Muscle of leg (tissue), 11 donors: ENCODE measurements around the gene MSMP. TPM values are rescaled to one million over a fixed set of nuclear protein-coding genes. Genes with fewer than 3 reads are reported as not detected.
A peak's percentile ranks its signal among the peaks of the same experiment; 100 is the strongest.

Experiments used
- DNase-seq: peaks from one replicate; pipeline ENCODE4 v3.0.0; 2013
- H3K27ac ChIP-seq: one replicate; pipeline ENCODE4 v1.5.1; 2013; ENCODE audit warnings: mild to moderate bottlenecking, low read length, control low read depth
- H3K27me3 ChIP-seq: one replicate; pipeline ENCODE4 v1.6.1; 2013; ENCODE audit warnings: low read length; ENCODE audit not compliant: control insufficient read depth, insufficient read depth
- H3K36me3 ChIP-seq: one replicate; pipeline ENCODE4 v1.6.1; 2013; ENCODE audit warnings: low read length; ENCODE audit not compliant: control insufficient read depth, insufficient read depth
- H3K4me1 ChIP-seq: one replicate; pipeline ENCODE4 v1.6.1; 2013; ENCODE audit warnings: low read length; ENCODE audit not compliant: control insufficient read depth, insufficient read depth
- H3K4me3 ChIP-seq: one replicate; pipeline ENCODE4 v1.5.1; 2013; ENCODE audit warnings: low read length, control low read depth
- H3K9me3 ChIP-seq: replicated peaks from 2 replicates; pipeline ENCODE4 v1.6.1; 2013; ENCODE audit warnings: low read depth, low read length; ENCODE audit not compliant: control insufficient read depth
- WGBS: methylation state at CpG from one replicate; pipeline ENCODE4 v1.1.5; 2013; ENCODE audit warnings: missing lambda C conversion rate; ENCODE audit not compliant: insufficient coverage; 5-methylcytosine and 5-hydroxymethylcytosine counted together
- polyA plus RNA-seq, 8 donors: library from polyadenylated mRNA; unstranded; fragments of 120-200 nt; gene quantifications; one replicate each; pipeline versions ENCODE4 v1.2.1 to v1.2.3, GENCODE V29; 2013; ENCODE audit warnings: inconsistent platforms in 1 of 8, low replicate concordance in 1 of 8; ENCODE audit not compliant: insufficient read length in 8 of 8, insufficient read depth in 1 of 8
- total RNA-seq: library from RNA; stranded (reverse); fragments of 120-200 nt; gene quantifications from one replicate; pipeline ENCODE4 v1.2.4, GENCODE V29; 2013

The MSMP gene
- total and polyA plus RNA-seq, 9 donors = 0.18 to 0.50 (median 0.42) TPM; not detected in 6

DNA sequence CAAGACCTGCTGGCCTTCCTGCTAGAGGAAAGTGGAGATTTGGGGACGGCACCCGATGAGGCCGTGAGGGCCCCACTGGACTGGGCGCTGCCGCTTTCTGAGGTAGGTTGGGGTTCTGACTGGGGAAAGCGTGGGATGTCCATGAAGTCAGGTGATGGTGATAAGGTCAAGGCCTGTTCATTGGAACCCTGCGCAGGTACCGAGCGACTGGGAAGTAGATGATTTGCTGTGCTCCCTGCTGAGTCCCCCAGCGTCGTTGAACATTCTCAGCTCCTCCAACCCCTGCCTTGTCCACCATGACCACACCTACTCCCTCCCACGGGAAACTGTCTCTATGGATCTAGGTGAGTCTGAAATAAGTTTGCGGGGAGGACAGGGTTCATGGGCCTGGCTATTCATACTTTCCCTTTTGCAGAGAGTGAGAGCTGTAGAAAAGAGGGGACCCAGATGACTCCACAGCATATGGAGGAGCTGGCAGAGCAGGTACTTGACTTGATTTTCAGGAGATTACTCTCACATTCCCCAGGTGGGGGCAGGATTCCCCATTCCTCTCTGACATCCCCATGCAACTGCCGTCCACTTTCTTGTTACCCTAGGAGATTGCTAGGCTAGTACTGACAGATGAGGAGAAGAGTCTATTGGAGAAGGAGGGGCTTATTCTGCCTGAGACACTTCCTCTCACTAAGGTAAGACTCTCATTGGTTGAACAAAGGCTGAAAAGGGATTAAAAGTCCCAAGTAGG, 21.1 kb downstream of the MSMP start:
- WGBS = 0% methylated on average over 5 of the region's 14 CpGs
- peak; percentile 54 for DNase-seq
- H3K27me3 ChIP-seq = no peaks in the 10 kb centered on the region
- peaks cover 39% of the 10 kb centered on the region for H3K4me1 ChIP-seq
- H3K4me3 ChIP-seq = peak overlapping the region; percentile 84
- no peaks in the 10 kb centered on the region for H3K9me3 ChIP-seq
- H3K27ac ChIP-seq = peak overlapping the region; percentile 98
- H3K36me3 ChIP-seq = peaks cover 47% of the 10 kb centered on the region

DNA sequence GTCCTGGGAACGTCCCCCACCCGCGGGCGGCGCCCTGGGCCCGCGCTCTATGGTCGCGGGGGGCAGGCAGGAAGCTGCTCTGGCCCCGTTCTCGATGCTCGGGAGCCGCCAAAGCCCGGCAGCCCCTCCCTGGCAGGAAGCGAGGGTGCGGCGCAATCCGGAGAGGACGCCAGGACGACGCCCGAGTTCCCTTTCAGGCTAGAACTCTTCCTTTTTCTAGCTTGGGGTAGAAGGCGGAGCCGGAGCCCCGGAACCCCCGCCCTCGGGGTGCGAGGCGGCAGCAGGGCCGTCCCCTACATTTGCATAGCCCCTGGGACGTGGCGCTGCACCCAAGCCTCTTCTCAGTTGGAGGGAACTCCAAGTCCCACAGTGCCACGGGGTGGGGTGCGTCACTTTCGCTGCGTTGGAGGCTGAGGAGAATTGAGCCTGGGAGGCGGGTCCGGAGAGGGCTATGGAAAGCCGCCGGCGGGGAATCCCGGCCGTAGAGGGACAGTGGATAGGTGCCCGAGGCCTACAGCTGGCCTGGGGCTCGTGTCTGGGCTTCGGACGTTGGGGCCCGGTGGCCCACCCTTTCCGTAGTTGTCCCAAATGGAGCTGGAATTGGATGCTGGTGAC, 21.8 kb downstream of the MSMP start, which contains the start of the genes CREB3 and TLN1:
CREB3 (plus strand) TSS at position 482 of the 615 bp plus-strand sequence; CDS start at position 589, 107 bp downstream.
TLN1 (minus strand) TSS at position 11 of the 615 bp plus-strand sequence. CDS start 6,501 bp downstream, outside the sequence.
- peaks cover 46% of the 10 kb centered on the region for H3K4me1 ChIP-seq
- WGBS = 0% methylated on average over 47 of the region's 49 CpGs

DNA sequence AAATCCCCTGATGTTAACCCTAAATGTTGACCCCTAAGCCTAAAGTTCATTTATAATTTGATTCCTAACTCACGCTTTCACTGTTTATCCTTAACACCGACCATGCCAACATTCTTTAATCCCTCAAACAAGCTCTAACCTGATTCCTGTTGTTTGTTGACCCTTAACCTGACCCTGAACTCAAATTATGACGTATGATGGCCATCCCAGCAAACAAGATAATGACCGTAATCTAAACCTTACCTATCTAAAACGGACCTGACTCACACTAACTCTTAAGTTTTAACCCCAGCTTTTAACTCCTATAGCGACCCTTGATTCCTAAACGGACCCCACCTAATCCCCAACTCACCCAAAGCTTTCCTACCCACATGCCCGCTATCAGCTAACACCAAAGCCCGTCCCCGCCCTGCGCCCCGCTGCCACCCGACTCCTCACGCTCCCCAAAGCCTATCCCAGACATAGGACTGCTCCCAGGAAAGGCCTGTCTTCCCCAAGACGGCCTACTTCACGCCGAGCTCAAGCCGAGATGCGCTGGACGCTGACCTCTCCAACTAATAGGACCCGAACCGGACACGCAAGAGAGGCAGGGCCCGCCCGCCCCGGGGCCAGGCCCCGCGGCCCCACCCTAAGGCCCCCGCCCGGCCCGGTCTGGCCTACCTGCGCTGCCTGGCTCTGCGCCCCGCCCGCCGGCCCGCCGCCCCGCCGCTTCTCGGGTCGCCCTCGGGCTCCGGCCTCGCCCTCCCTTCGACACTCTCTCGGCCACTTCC, 22.5 kb downstream of the MSMP start:
- Histone ChIP-seq H3K36me3 (peaks cover 38% of the 10 kb centered on the region), H3K4me1 (peaks cover 52% of the 10 kb centered on the region)
- under 1% methylated on average over 45 of the region's 47 CpGs for WGBS

More for the DNA sequence above, 21.8 kb downstream of the MSMP start, which contains the start of the genes CREB3 and TLN1:
- Histone ChIP-seq H3K36me3 (peaks cover 44% of the 10 kb centered on the region), H3K4me3 (peak within 1 kb of the TSS; percentile 84), H3K27ac (peak within 1 kb of the TSS; percentile 98), H3K9me3 (no peaks in the 10 kb centered on the region), H3K27me3 (no peaks in the 10 kb centered on the region)
- peak; percentile 99 for DNase-seq

DNA sequence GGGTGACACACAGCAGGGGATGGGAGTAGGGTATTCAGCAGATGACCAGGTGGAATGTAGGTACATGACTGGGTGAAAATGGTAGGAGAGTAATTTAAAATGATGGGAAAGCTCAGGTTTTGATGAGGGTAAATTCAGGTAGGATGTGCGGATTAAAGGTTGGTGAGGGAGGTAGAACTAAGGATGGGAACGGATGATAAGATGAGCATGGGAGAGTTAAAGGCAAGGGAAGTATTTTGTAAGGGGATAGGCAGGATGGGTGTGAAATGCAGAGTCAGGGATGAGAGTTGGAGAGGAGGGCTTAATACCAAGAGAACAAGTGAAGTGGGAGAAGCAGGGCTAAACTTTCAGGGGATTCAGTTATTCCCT, 23.6 kb downstream of the MSMP start:
- Histone ChIP-seq H3K27ac (peak overlapping the region; percentile 96), H3K4me1 (peaks cover 55% of the 10 kb centered on the region), H3K36me3 (peaks cover 37% of the 10 kb centered on the region), H3K4me3 (peak overlapping the region; percentile 84), H3K9me3 (no peaks in the 10 kb centered on the region), H3K27me3 (no peaks in the 10 kb centered on the region)
- DNase-seq = no peak
- WGBS = 88% methylated on average over 2 of the region's 2 CpGs

More for the DNA sequence above, 22.5 kb downstream of the MSMP start:
- Histone ChIP-seq H3K27ac (peak overlapping the region; percentile 98), H3K9me3 (no peaks in the 10 kb centered on the region), H3K27me3 (no peaks in the 10 kb centered on the region), H3K4me3 (peak overlapping the region; percentile 84)
- DNase-seq = no peak

DNA sequence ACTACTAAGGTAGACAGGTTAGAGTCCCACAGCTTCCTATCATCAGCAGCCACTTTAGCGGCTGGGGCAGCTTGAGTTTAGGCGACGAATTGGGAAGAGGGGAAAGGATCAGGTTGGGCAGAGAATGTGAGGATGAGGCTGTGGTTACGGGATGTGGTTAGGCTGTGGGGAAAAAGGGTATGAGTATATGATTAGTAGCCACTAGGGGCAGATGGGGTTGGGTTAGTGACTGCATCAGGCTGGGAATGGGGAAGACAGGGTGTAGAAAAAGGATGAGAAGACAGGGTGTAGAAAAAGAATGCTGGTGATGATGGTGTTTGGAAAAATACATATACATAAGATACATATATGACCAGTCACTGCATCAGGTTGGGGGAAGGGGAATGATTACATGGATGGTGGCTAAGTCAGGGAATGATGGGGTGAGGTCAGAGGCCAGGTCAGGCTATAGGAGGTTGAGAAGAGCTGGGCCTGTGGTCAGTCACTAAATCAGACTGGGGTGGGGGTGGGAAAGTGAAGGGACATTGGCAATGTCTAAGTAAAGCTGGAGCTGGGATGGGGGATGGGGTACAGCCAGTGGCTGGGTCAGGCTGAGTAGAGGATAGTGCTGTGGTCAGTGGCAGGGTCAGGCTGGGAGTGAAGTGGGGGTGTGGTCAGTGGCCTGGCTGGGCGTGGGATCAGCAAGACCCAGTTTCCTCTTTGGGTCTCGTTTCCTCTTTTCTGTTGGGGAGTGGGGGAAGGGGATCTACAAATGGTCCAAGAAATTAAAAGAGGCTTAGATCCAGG, 24.2 kb downstream of the MSMP start:
- H3K27ac ChIP-seq = peak overlapping the region; percentile 96
- peak; percentile 49 for DNase-seq
- H3K27me3 ChIP-seq = no peaks in the 10 kb centered on the region
- H3K36me3 ChIP-seq = peaks cover 37% of the 10 kb centered on the region
- peaks cover 55% of the 10 kb centered on the region for H3K4me1 ChIP-seq
- peak overlapping the region; percentile 2 for H3K4me3 ChIP-seq
- 38% methylated on average over 6 of the region's 6 CpGs for WGBS
- no peaks in the 10 kb centered on the region for H3K9me3 ChIP-seq

DNA sequence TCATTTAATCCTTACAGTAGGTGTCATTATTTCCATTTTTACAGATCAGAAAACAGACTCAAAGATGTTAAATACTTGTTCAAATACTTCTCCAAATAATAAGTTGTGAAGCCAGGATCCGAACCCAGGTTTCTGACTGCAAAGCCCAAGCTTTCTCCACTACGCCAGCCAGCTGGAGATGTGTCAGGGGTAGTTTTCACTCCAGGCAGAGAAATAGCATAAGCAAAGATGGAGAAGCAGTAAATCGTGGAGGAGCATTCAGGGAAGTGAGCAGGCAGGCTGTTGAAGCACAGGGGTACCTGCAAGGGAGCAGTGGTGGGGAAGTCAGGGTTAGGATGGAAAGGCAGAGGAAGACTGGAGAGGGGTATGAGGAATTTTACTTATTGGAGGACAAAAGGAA, 25.0 kb downstream of the MSMP start:
- H3K9me3 ChIP-seq = no peaks in the 10 kb centered on the region
- WGBS = 67% methylated on average over 2 of the region's 3 CpGs
- peak overlapping the region; percentile 2 for H3K4me3 ChIP-seq
- H3K36me3 ChIP-seq = peaks cover 39% of the 10 kb centered on the region
- peak overlapping the region; percentile 96 for H3K27ac ChIP-seq
- DNase-seq = no peak
- peaks cover 55% of the 10 kb centered on the region for H3K4me1 ChIP-seq
- H3K27me3 ChIP-seq = no peaks in the 10 kb centered on the region

DNA sequence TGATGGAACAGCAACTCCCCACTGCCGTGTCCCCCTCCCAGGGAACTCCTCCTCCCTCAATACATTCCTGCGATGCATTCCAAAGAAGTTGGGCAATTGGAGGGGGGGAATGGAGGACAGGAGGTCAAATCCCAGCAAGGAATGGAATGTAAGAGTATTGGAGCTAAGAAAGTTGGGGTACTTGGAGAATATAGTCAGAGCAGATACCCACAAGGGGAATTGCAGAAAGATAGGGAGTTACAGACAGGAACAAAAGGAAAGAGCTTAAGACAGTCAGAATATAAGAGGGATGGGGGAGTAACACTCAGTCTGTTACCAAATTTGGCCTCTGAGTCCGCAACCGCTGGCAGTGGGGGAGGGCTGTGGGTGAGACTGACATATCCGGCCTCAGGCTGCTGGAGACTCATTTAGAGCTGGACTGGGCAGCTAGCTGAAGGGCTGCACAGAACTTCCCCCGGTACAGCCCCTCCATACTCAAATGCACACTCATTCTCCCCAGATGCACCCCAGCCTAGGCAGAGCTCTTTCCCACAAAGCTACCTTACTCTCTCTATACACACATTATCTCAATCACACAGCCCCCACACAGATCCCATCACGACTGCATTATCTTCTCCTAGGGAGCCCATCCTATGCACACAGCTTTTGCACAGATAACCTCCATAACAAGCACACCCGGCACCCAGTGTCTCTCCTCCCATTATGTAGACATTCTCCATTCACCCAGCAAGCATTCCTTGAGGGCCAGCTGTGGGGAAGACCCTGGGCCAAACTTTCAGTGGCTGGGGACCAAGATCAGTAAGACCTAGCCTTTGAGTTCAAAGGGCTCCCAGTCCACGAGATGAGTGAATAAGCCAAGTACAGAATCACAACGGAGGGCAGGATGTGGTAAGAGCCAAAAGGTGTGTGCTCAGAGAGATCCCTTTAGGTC, 25.8 kb downstream of the MSMP start:
- Histone ChIP-seq H3K27me3 (no peaks in the 10 kb centered on the region), H3K9me3 (no peaks in the 10 kb centered on the region), H3K4me3 (peak overlapping the region; percentile 14), H3K4me1 (peaks cover 55% of the 10 kb centered on the region), H3K27ac (peak overlapping the region; percentile 86), H3K36me3 (peaks cover 47% of the 10 kb centered on the region)
- 7% methylated on average over 6 of the region's 10 CpGs for WGBS
- peak; percentile 68 for DNase-seq

DNA sequence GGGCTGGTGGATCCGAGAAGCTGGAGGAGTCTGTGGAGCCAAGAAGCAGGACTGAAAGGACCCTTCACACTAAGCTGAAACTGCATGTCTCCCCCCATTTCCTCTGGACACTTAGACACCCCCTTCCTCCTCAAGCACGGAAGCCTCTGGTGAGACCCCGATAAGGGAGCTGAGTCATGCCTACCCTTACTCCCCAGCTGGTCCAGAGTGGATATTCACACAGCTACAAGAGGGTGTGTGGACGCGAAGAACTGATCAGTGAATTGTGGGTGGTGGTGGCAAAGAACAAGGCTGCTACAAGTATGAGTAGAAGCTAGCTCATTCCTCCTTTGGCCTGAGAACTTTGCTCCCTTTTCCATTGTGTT, 26.4 kb downstream of the MSMP start:
- peaks cover 49% of the 10 kb centered on the region for H3K4me1 ChIP-seq
- peaks cover 53% of the 10 kb centered on the region for H3K36me3 ChIP-seq
- peak overlapping the region; percentile 1 for H3K4me3 ChIP-seq

DNA sequence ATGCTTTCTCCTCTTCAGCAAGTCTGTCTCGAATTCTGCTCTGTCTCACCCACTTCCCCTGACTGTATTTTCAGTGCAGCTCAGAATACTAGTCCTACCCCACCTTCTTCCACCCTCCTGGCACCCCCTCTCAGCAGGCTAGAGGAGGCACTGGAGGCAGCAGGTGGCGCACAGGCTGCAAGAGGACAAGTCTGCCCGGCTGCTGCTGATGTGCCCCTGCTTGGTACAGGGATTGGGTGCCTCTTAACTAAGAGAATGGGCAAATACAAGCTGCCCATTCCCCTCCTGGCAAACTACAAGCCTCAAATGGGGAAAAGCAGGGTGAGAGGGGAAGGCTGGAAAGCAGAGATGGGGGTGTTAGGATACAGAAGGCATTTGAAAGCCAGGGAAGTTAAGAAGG, 27.1 kb downstream of the MSMP start:
- Histone ChIP-seq H3K27me3 (no peaks in the 10 kb centered on the region), H3K9me3 (no peaks in the 10 kb centered on the region), H3K27ac (peak overlapping the region; percentile 86), H3K4me3 (no peak overlapping the region), H3K36me3 (peaks cover 60% of the 10 kb centered on the region), H3K4me1 (peaks cover 49% of the 10 kb centered on the region)
- WGBS = 36% methylated on average over 1 of the region's 3 CpGs
- peak; percentile 23 for DNase-seq

More for the DNA sequence above, 26.4 kb downstream of the MSMP start:
- no peaks in the 10 kb centered on the region for H3K9me3 ChIP-seq
- DNase-seq = no peak
- no peaks in the 10 kb centered on the region for H3K27me3 ChIP-seq
- H3K27ac ChIP-seq = peak overlapping the region; percentile 86
- WGBS = no CpG with 5 or more reads among the region's 5 CpGs
